ENCODE data around the gene HAUS8.

- no peak for TF ChIP-seq MXI1 (IDR thresholded peaks at IDR 0.05; ENCODE audit: low read depth, low read length)
- TF ChIP-seq TAF1 (IDR thresholded peaks at IDR 0.05; ENCODE audit: control insufficient read depth, extremely low read depth, insufficient read depth, low read length, severe bottlenecking), result no peak
- TF ChIP-seq NCOA2 (IDR thresholded peaks at IDR 0.05; ENCODE audit: partially characterized antibody in 2 of 2), result no peak
- TF ChIP-seq GATA2 (CRISPR knock-in tag; IDR thresholded peaks at IDR 0.05), result no peak
- no peak for TF ChIP-seq ESRRB (CRISPR knock-in tag; IDR thresholded peaks at IDR 0.05; ENCODE audit: borderline replicate concordance)
- no peak for TF ChIP-seq MAFK (IDR thresholded peaks at IDR 0.05; ENCODE audit: low read length)
- TF ChIP-seq, protein P1, sequence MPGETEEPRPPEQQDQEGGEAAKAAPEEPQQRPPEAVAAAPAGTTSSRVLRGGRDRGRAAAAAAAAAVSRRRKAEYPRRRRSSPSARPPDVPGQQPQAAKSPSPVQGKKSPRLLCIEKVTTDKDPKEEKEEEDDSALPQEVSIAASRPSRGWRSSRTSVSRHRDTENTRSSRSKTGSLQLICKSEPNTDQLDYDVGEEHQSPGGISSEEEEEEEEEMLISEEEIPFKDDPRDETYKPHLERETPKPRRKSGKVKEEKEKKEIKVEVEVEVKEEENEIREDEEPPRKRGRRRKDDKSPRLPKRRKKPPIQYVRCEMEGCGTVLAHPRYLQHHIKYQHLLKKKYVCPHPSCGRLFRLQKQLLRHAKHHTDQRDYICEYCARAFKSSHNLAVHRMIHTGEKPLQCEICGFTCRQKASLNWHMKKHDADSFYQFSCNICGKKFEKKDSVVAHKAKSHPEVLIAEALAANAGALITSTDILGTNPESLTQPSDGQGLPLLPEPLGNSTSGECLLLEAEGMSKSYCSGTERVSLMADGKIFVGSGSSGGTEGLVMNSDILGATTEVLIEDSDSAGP (CRISPR knock-in tag; IDR thresholded peaks at IDR 0.05), result no peak
Measured at GRCh38 chr19:17011485-17011884, 63.8 kb downstream of the HAUS8 start.
